Measurements from ENCODE around the gene SYT1. TPM values are rescaled to one million over a fixed set of nuclear protein-coding genes. Genes with fewer than 3 reads are reported as not detected.
A peak's percentile ranks its signal among the peaks of the same experiment; 100 is the strongest.

The SYT1 gene
- total and polyA plus RNA-seq, 2 of the 8 experiments (the other 6 are each of a cell fraction or from before 2014, with no cell fraction given) = 11.0 to 34.6 TPM

DNA sequence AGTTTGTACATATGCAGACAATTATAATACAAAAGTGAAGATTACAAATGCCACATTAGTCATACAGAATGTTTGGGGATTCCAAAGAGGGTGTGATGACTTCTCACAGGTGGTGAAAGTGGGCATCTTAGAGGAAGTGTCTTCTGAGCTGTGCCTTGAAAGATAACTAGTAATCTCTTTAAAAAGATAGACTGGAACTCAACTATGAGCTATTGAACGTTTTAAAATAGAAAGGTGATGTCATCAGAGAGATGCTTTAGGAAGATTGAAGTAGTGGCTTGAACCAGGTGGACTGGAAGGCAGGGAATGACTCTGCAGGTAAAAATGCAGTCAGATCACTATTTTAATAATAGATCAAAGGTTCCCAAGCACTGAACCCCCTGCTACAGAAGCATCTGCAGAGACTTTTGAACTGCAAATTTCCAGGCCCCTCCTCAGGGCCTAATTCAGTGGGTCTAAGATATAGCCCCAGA lies 50.3 kb downstream of the SYT1 start (continued):
- TF ChIP-seq, protein P1, sequence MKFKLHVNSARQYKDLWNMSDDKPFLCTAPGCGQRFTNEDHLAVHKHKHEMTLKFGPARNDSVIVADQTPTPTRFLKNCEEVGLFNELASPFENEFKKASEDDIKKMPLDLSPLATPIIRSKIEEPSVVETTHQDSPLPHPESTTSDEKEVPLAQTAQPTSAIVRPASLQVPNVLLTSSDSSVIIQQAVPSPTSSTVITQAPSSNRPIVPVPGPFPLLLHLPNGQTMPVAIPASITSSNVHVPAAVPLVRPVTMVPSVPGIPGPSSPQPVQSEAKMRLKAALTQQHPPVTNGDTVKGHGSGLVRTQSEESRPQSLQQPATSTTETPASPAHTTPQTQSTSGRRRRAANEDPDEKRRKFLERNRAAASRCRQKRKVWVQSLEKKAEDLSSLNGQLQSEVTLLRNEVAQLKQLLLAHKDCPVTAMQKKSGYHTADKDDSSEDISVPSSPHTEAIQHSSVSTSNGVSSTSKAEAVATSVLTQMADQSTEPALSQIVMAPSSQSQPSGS (IDR thresholded peaks at IDR 0.05; ENCODE audit: low read length) = peak; percentile 96; the same call in 1 of the 2 replicates
- TF ChIP-seq TEAD4 (IDR thresholded peaks at IDR 0.05; ENCODE audit: low read depth, low read length) (peak; percentile 81), SAP30 (IDR thresholded peaks at IDR 0.05; ENCODE audit: insufficient read depth, insufficient replicate concordance, low read length) (no peak), HDAC2 (IDR thresholded peaks at IDR 0.05; ENCODE audit: borderline replicate concordance in 1 of 2, low read depth in 2 of 2, low read length in 2 of 2) (no peak), BCL11A (IDR thresholded peaks at IDR 0.05; ENCODE audit: low read depth in 2 of 2, low read length in 2 of 2) (peak in 1 of 2 experiments; percentile 18), RFX5 (IDR thresholded peaks at IDR 0.05; ENCODE audit: borderline replicate concordance, low read depth, low read length) (no peak), CREB1 (IDR thresholded peaks at IDR 0.05) (peak; percentile 29; the same call in 1 of the 2 replicates)
- TF ChIP-seq, protein P2, sequence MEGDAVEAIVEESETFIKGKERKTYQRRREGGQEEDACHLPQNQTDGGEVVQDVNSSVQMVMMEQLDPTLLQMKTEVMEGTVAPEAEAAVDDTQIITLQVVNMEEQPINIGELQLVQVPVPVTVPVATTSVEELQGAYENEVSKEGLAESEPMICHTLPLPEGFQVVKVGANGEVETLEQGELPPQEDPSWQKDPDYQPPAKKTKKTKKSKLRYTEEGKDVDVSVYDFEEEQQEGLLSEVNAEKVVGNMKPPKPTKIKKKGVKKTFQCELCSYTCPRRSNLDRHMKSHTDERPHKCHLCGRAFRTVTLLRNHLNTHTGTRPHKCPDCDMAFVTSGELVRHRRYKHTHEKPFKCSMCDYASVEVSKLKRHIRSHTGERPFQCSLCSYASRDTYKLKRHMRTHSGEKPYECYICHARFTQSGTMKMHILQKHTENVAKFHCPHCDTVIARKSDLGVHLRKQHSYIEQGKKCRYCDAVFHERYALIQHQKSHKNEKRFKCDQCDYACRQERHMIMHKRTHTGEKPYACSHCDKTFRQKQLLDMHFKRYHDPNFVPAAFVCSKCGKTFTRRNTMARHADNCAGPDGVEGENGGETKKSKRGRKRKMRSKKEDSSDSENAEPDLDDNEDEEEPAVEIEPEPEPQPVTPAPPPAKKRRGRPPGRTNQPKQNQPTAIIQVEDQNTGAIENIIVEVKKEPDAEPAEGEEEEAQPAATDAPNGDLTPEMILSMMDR (IDR thresholded peaks at IDR 0.05; ENCODE audit: control extremely low read depth in 1 of 3, insufficient read depth in 1 of 3, low read depth in 1 of 3, low read length in 3 of 3) = no peak

Data from H1 (cell line).